ENCODE measurements around the gene PTGER4.
A peak's percentile ranks its signal among the peaks of the same experiment; 100 is the strongest.
"Not testable (repeated sequence)": the region's sequence is repeated elsewhere in the genome, so short reads cannot be mapped to it uniquely, and the experiment has no call there.

PTGER4 gene

DNA sequence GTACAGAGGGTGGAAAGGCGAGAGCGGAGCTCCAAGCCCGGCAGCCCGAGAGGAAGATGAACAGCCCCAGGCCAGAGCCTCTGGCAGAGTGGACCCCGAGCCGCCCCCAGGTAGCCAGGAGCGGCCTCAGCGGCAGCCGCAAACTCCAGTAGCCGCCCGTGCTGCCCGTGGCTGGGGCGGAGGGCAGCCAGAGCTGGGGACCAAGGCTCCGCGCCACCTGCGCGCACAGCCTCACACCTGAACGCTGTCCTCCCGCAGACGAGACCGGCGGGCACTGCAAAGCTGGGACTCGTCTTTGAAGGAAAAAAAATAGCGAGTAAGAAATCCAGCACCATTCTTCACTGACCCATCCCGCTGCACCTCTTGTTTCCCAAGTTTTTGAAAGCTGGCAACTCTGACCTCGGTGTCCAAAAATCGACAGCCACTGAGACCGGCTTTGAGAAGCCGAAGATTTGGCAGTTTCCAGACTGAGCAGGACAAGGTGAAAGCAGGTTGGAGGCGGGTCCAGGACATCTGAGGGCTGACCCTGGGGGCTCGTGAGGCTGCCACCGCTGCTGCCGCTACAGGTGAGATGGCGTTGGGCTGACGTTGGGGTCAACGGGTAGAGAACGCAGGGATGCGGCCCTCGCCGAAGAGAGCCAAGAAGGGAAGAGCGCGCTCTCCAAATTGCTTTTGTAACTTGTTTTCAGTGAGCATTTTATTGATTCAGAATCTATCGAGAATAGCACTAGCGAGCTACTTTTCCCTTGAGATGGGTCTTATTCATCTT is at the start of gene PTGER4:
Gene PTGER4 (plus strand): TSS at position 3 of the 769 bp plus-strand sequence. CDS start 1,079 bp downstream, outside the sequence.
- H3K9me3 ChIP-seq (ENCODE audit: insufficient read depth, low read length): no peaks in the 10 kb centered on the region
- H3K4me3 ChIP-seq (ENCODE audit: insufficient read length, low read depth): peak within 1 kb of the TSS; percentile 49
- TF ChIP-seq YY1 (IDR thresholded peaks at IDR 0.05; ENCODE audit: insufficient read depth, insufficient read length): no peak
- TF ChIP-seq ZNF274 (IDR thresholded peaks at IDR 0.05; ENCODE audit: low read depth, low read length): no peak
- no peak for TF ChIP-seq SUZ12 (IDR thresholded peaks at IDR 0.05; ENCODE audit: extremely low read depth, insufficient read depth, insufficient read length)
- no peak for DNase-seq (ENCODE audit: low read depth, low spot score)
- H3K4me1 ChIP-seq (ENCODE audit: insufficient read depth, insufficient read length): no peaks in the 10 kb centered on the region
- H3K27me3 ChIP-seq (ENCODE audit: insufficient read depth, insufficient read length): peaks cover 50% of the 10 kb centered on the region
- no peaks in the 10 kb centered on the region for H3K36me3 ChIP-seq (ENCODE audit: insufficient read depth, insufficient read length, low read length)
- H3K9ac ChIP-seq (ENCODE audit: insufficient read length, low read depth): peak within 1 kb of the TSS; percentile 66

DNA sequence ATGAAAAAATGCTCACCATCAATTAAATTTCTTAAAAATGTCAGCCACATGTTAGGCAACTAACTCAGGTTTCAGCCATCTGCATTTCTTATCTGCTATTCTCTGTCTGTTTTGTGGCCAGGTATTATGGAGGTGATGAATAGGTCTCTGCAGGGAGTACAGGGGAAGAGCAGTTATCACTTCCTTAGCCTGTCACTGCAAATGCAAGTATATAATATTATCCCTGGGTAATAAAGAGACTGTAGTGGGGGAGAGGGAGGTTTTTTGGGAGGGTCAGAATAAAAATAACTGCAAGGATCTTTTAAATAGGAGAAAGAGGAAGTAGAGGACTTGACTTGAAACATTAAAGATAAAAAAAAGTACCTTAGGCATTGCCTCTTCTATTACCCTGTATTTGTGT is 49.6 kb upstream of the PTGER4 start:
- DNase-seq (ENCODE audit: low read depth, low spot score): no peak
- Histone ChIP-seq H3K36me3 (ENCODE audit: insufficient read depth, insufficient read length, low read length) (no peaks in the 10 kb centered on the region), H3K9ac (ENCODE audit: insufficient read length, low read depth) (no peak overlapping the region), H3K4me1 (ENCODE audit: insufficient read depth, insufficient read length) (no peaks in the 10 kb centered on the region), H3K27me3 (ENCODE audit: insufficient read depth, insufficient read length) (no peaks in the 10 kb centered on the region), H3K4me3 (ENCODE audit: insufficient read length, low read depth) (no peak overlapping the region), H3K9me3 (ENCODE audit: insufficient read depth, low read length) (no peaks in the 10 kb centered on the region)
- TF ChIP-seq ZNF274 (IDR thresholded peaks at IDR 0.05; ENCODE audit: low read depth, low read length) (no peak), YY1 (IDR thresholded peaks at IDR 0.05; ENCODE audit: insufficient read depth, insufficient read length) (no peak), SUZ12 (IDR thresholded peaks at IDR 0.05; ENCODE audit: extremely low read depth, insufficient read depth, insufficient read length) (no peak)

DNA sequence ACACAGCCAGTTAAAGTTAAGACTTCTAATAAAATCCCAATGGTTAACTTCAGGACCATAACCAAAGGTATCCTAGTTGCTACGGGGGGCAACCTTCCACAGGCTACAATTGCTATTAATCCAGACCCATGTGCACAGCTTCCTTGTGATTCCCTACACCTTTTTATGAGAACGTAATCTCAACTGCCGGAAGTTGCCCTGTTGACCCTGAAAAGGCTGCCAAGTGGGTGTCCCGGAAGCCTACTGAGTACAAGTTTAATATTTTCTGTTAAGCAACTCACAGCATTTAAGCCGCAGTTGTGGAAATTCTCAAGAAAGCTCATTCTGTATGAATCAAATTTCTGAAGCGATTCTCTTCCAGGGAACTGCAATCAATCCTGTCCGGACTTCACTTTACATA is 48.5 kb upstream of the PTGER4 start:
- Histone ChIP-seq H3K36me3 (ENCODE audit: insufficient read depth, insufficient read length, low read length) (no peaks in the 10 kb centered on the region), H3K27me3 (ENCODE audit: insufficient read depth, insufficient read length) (no peaks in the 10 kb centered on the region), H3K4me1 (ENCODE audit: insufficient read depth, insufficient read length) (no peaks in the 10 kb centered on the region), H3K4me3 (ENCODE audit: insufficient read length, low read depth) (no peak overlapping the region), H3K9ac (ENCODE audit: insufficient read length, low read depth) (no peak overlapping the region), H3K9me3 (ENCODE audit: insufficient read depth, low read length) (no peaks in the 10 kb centered on the region)
- TF ChIP-seq SUZ12 (IDR thresholded peaks at IDR 0.05; ENCODE audit: extremely low read depth, insufficient read depth, insufficient read length) (no peak), YY1 (IDR thresholded peaks at IDR 0.05; ENCODE audit: insufficient read depth, insufficient read length) (no peak), ZNF274 (IDR thresholded peaks at IDR 0.05; ENCODE audit: low read depth, low read length) (no peak)
- no peak for DNase-seq (ENCODE audit: low read depth, low spot score)

DNA sequence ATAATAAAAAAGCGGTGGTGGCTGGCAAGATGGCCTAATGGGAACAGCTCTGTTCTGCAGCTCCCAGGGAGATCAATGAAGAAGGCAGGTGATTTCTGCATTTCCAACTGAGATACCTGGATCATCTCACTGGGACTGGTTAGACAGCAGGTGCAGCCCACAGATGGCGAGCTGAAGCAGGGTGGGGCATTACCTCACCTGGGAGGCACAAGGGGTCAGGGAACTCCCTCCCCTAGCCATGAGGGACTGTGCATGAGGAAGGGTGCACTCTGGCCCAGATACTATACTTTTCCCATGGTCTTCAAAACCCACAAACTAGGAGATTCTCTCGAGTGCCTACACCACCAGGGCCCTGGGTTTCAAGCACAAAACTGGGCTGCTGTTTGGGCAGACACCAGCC is 45.6 kb upstream of the PTGER4 start:
- H3K4me3 ChIP-seq (ENCODE audit: insufficient read length, low read depth): no peak overlapping the region
- no peaks in the 10 kb centered on the region for H3K4me1 ChIP-seq (ENCODE audit: insufficient read depth, insufficient read length)
- TF ChIP-seq SUZ12 (IDR thresholded peaks at IDR 0.05; ENCODE audit: extremely low read depth, insufficient read depth, insufficient read length): no peak
- no peak for TF ChIP-seq YY1 (IDR thresholded peaks at IDR 0.05; ENCODE audit: insufficient read depth, insufficient read length)
- no peak for TF ChIP-seq ZNF274 (IDR thresholded peaks at IDR 0.05; ENCODE audit: low read depth, low read length)
- no peak for DNase-seq (ENCODE audit: low read depth, low spot score)
- H3K9me3 ChIP-seq (ENCODE audit: insufficient read depth, low read length): no peaks in the 10 kb centered on the region
- H3K9ac ChIP-seq (ENCODE audit: insufficient read length, low read depth): no peak overlapping the region
- H3K36me3 ChIP-seq (ENCODE audit: insufficient read depth, insufficient read length, low read length): no peaks in the 10 kb centered on the region
- no peaks in the 10 kb centered on the region for H3K27me3 ChIP-seq (ENCODE audit: insufficient read depth, insufficient read length)

DNA sequence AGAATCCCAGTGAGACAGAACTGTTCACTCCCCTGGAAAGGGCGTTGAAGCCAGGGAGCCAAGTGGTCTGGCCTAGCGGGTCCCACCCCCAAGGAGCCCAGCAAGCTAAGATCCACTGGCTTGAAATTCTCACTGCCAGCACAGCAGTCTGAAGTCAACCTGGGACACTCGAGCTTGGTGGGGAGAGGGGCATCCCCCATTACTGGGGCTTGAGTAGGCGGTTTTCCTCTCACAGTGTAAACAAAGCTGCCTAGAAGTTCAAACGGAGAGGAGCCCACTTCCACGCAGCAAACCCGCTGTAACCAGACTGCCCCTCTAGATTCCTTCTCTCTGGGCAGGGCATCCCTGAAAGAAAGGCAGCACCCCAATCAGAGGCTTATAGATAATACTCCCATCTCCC is 45.1 kb upstream of the PTGER4 start:
- Histone ChIP-seq H3K4me1 (ENCODE audit: insufficient read depth, insufficient read length) (no peaks in the 10 kb centered on the region), H3K4me3 (ENCODE audit: insufficient read length, low read depth) (no peak overlapping the region), H3K36me3 (ENCODE audit: insufficient read depth, insufficient read length, low read length) (no peaks in the 10 kb centered on the region), H3K9ac (ENCODE audit: insufficient read length, low read depth) (no peak overlapping the region), H3K9me3 (ENCODE audit: insufficient read depth, low read length) (no peaks in the 10 kb centered on the region), H3K27me3 (ENCODE audit: insufficient read depth, insufficient read length) (no peaks in the 10 kb centered on the region)
- TF ChIP-seq SUZ12 (IDR thresholded peaks at IDR 0.05; ENCODE audit: extremely low read depth, insufficient read depth, insufficient read length) (no peak), ZNF274 (IDR thresholded peaks at IDR 0.05; ENCODE audit: low read depth, low read length) (no peak), YY1 (IDR thresholded peaks at IDR 0.05; ENCODE audit: insufficient read depth, insufficient read length) (no peak)
- DNase-seq (ENCODE audit: low read depth, low spot score): no peak

DNA sequence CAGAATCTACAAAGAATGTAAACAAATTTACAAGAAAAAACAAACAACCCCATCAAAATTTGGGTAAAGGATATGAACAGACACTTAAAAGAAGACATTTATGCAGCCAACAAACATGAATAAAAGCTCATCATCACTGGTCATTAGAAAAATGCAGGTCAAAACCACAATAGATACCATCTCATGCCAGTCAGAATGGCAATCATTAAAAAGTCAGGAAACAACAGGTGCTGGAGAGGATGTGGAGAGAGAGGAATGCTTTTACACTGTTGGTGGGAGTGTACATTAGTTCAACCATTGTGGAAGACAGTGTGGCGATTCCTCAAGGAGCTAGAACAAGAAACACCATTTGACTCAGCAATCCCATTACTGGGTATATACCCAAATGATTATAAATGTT is 40.2 kb upstream of the PTGER4 start:
- H3K36me3 ChIP-seq (ENCODE audit: insufficient read depth, insufficient read length, low read length); H3K4me1 ChIP-seq (ENCODE audit: insufficient read depth, insufficient read length); H3K9ac ChIP-seq (ENCODE audit: insufficient read length, low read depth); H3K4me3 ChIP-seq (ENCODE audit: insufficient read length, low read depth); H3K27me3 ChIP-seq (ENCODE audit: insufficient read depth, insufficient read length); DNase-seq (ENCODE audit: low read depth, low spot score); H3K9me3 ChIP-seq (ENCODE audit: insufficient read depth, low read length): not testable (repeated sequence)

DNA sequence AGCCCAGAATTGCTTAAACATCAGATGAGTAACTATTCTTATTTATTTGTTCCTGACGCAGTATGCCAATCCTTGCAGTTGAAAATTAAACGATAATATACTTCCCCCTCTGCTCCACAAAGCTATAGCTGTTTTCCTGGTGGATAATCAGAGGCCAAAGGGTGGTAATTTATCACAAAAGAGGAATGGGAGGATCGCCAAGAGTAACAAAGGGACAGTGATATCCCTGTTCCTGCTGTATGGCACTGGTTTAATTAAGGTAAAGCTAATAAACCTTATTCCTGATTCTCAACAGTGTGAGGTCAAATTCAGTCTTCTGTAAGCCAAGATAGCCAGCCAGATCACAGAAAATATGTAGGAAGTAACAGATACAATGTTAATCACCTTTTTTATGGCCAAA is 33.4 kb upstream of the PTGER4 start:
- Histone ChIP-seq H3K4me3 (ENCODE audit: insufficient read length, low read depth) (no peak overlapping the region), H3K36me3 (ENCODE audit: insufficient read depth, insufficient read length, low read length) (no peaks in the 10 kb centered on the region), H3K27me3 (ENCODE audit: insufficient read depth, insufficient read length) (no peaks in the 10 kb centered on the region), H3K9me3 (ENCODE audit: insufficient read depth, low read length) (no peaks in the 10 kb centered on the region), H3K4me1 (ENCODE audit: insufficient read depth, insufficient read length) (no peaks in the 10 kb centered on the region), H3K9ac (ENCODE audit: insufficient read length, low read depth) (no peak overlapping the region)
- no peak for DNase-seq (ENCODE audit: low read depth, low spot score)
- no peak for TF ChIP-seq SUZ12 (IDR thresholded peaks at IDR 0.05; ENCODE audit: extremely low read depth, insufficient read depth, insufficient read length)
- TF ChIP-seq ZNF274 (IDR thresholded peaks at IDR 0.05; ENCODE audit: low read depth, low read length): no peak
- TF ChIP-seq YY1 (IDR thresholded peaks at IDR 0.05; ENCODE audit: insufficient read depth, insufficient read length): no peak

Data from NT2/D1 (cell line).